Mucosa of descending colon (tissue), 3 donors: ENCODE results near the gene OR14A16. TPM values are rescaled to one million over a fixed set of nuclear protein-coding genes. Genes with fewer than 3 reads are reported as not detected.

Source experiments
- total RNA-seq, 3 donors: library from RNA; stranded (reverse); fragmentation: NEBNext Ultra II Directional in 2 of 3; extraction: Animal tissue kit (Norgen Biotek cat#: 25700) in 2 of 3; gene quantifications; one replicate each; pipeline versions ENCODE4 v1.2.1 to v1.2.4, GENCODE V29; 2021 to 2023
- donor health status: DM: no; HTN: no; CAD: no; lungs with moderate emphysema.
- donor health status: DM: no; HTN: no; CAD: no.
- donor health status: DM: no; HTN: yes; CAD: no.

Gene OR14A16
- total RNA-seq, 3 donors from 2014 or later: not detected

Other genes starting within 250 kb of the OR14A16 start
- gene OR2G2, start 235.8 kb downstream of the OR14A16 start, total RNA-seq: not detected
- gene OR2G3, start 218.5 kb downstream of the OR14A16 start, total RNA-seq: not detected
- gene OR13G1, start 144.4 kb downstream of the OR14A16 start, total RNA-seq: not detected
- not detected for gene OR6F1, start 107.5 kb downstream of the OR14A16 start, total RNA-seq
- under 1 TPM in 1 of 3 donors, not detected in 2; 0.32 TPM for gene OR14K1, start 85.5 kb downstream of the OR14A16 start, total RNA-seq
- not detected for gene OR14A2, start 76.0 kb downstream of the OR14A16 start, total RNA-seq
- gene OR1C1, start 63.6 kb downstream of the OR14A16 start, total RNA-seq: not detected
- gene OR11L1, start 17.8 kb upstream of the OR14A16 start, total RNA-seq: not detected
- 1 to 10 TPM; 1.2 to 2.5 (median 1.5) TPM for gene TRIM58, start 33.1 kb upstream of the OR14A16 start, total RNA-seq
- gene OR2W3, start 71.5 kb upstream of the OR14A16 start, total RNA-seq: 1 to 10 TPM in 1 of 3 donors, under 1 TPM in 2; 0.52 to 1.2 (median 0.53) TPM
- not detected for gene OR2T8, start 96.1 kb upstream of the OR14A16 start, total RNA-seq
- gene OR2AJ1, start 100.8 kb upstream of the OR14A16 start, total RNA-seq: not detected
- not detected for gene OR2L8, start 124.7 kb upstream of the OR14A16 start, total RNA-seq
- not detected for gene OR2AK2, start 141.1 kb upstream of the OR14A16 start, total RNA-seq
- gene OR2L5, start 189.5 kb upstream of the OR14A16 start, total RNA-seq: not detected
- under 1 TPM; 0.07 to 0.19 (median 0.09) TPM for gene OR2L2, start 206.0 kb upstream of the OR14A16 start, total RNA-seq
- gene OR2L3, start 222.7 kb upstream of the OR14A16 start, total RNA-seq: not detected